HL-60 (cell line): ENCODE measurements around the gene SYVN1. TPM values are rescaled to one million over a fixed set of nuclear protein-coding genes. Genes with fewer than 3 reads are reported as not detected.

Source experiments
- DNase-seq, 2 experiments: peaks; one replicate each; pipeline ENCODE4 v3.0.0-alpha.2; 2010 to 2020; ENCODE audit warnings: low read depth in 1 of 2, low spot score in 1 of 2
- H3K27ac ChIP-seq: fragments of 250-450 bp; sonication (Bioruptor Pico); replicated peaks from 2 replicates; pipeline ENCODE4 v1.5.1; 2020; ENCODE audit warnings: mild to moderate bottlenecking, moderate library complexity
- H3K27me3 ChIP-seq: fragments of 250-450 bp; sonication (Bioruptor Pico); 2 replicates; pipeline ENCODE4 v1.5.1; 2021; ENCODE audit warnings: mild to moderate bottlenecking, moderate library complexity; ENCODE audit not compliant: insufficient read depth, poor library complexity, severe bottlenecking
- H3K4me3 ChIP-seq: replicated peaks from 2 replicates; pipeline ENCODE4 v1.5.1; 2011; ENCODE audit warnings: mild to moderate bottlenecking, control low read depth, low read length; ENCODE audit not compliant: insufficient read depth
- GABPA ChIP-seq: IDR thresholded peaks from 2 replicates; pipeline ENCODE4 v1.6.1; 2012; ENCODE audit warnings: low read depth
- POLR2AphosphoS5 ChIP-seq: IDR thresholded peaks from 2 replicates; pipeline ENCODE4 v1.6.1; 2012; ENCODE audit warnings: low read depth
- SPI1 ChIP-seq: IDR thresholded peaks from 2 replicates; pipeline ENCODE4 v1.6.1; 2012; ENCODE audit warnings: low read depth, mild to moderate bottlenecking, borderline replicate concordance
- microRNA-seq: library from miRNA; unstranded; fragments of <30 nt; microRNA quantifications from one replicate; pipeline ENCODE4, GENCODE V29; 2018
- TF ChIP-seq, protein P1 (sequence below): IDR thresholded peaks from one replicate; pipeline ENCODE4 v1.5.1; 2011; ENCODE audit warnings: low read length, control low read depth, inconsistent platforms; ENCODE audit not compliant: insufficient read depth
- TF ChIP-seq, protein P2 (sequence below): IDR thresholded peaks from 2 replicates; pipeline ENCODE4 v1.6.1; 2012; ENCODE audit warnings: low read depth; ENCODE audit not compliant: insufficient replicate concordance

SYVN1 gene

DNA sequence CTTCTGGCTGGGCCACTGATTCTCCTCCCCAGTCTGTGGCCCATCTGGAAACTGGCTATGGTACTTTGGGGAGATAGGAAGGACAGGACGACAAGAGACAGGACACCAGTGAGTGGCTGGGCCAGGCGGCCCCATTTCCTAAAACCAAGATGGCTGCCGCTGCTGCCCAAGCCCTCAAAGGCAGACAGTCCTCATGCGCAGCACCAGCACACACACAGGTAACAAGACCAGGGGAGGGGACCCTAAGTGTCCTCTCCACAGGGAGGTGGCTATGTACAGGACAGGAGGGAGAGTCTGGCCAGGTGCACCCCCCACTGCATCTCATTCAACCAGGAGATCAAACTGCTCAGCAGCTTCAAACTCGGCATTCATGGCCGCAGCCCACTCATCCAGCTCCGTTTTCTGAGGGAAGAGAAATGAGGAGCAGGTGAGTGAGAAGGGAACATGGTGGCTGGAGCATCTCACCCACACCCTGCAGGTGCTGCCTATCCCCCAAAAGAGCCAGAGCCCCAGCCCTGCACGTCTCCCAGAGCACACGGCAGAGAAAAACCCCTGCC is 55.5 kb downstream of the SYVN1 start:
- no peak overlapping the region for H3K4me3 ChIP-seq
- H3K27me3 ChIP-seq, result no peaks in the 10 kb centered on the region
- no peak for DNase-seq
- H3K27ac ChIP-seq, result no peak overlapping the region
- TF ChIP-seq, protein P1, sequence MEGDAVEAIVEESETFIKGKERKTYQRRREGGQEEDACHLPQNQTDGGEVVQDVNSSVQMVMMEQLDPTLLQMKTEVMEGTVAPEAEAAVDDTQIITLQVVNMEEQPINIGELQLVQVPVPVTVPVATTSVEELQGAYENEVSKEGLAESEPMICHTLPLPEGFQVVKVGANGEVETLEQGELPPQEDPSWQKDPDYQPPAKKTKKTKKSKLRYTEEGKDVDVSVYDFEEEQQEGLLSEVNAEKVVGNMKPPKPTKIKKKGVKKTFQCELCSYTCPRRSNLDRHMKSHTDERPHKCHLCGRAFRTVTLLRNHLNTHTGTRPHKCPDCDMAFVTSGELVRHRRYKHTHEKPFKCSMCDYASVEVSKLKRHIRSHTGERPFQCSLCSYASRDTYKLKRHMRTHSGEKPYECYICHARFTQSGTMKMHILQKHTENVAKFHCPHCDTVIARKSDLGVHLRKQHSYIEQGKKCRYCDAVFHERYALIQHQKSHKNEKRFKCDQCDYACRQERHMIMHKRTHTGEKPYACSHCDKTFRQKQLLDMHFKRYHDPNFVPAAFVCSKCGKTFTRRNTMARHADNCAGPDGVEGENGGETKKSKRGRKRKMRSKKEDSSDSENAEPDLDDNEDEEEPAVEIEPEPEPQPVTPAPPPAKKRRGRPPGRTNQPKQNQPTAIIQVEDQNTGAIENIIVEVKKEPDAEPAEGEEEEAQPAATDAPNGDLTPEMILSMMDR, result no peak
- TF ChIP-seq, protein P2, sequence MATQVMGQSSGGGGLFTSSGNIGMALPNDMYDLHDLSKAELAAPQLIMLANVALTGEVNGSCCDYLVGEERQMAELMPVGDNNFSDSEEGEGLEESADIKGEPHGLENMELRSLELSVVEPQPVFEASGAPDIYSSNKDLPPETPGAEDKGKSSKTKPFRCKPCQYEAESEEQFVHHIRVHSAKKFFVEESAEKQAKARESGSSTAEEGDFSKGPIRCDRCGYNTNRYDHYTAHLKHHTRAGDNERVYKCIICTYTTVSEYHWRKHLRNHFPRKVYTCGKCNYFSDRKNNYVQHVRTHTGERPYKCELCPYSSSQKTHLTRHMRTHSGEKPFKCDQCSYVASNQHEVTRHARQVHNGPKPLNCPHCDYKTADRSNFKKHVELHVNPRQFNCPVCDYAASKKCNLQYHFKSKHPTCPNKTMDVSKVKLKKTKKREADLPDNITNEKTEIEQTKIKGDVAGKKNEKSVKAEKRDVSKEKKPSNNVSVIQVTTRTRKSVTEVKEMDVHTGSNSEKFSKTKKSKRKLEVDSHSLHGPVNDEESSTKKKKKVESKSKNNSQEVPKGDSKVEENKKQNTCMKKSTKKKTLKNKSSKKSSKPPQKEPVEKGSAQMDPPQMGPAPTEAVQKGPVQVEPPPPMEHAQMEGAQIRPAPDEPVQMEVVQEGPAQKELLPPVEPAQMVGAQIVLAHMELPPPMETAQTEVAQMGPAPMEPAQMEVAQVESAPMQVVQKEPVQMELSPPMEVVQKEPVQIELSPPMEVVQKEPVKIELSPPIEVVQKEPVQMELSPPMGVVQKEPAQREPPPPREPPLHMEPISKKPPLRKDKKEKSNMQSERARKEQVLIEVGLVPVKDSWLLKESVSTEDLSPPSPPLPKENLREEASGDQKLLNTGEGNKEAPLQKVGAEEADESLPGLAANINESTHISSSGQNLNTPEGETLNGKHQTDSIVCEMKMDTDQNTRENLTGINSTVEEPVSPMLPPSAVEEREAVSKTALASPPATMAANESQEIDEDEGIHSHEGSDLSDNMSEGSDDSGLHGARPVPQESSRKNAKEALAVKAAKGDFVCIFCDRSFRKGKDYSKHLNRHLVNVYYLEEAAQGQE, result no peak
- TF ChIP-seq GABPA (no peak), POLR2AphosphoS5 (no peak), SPI1 (no peak)

DNA sequence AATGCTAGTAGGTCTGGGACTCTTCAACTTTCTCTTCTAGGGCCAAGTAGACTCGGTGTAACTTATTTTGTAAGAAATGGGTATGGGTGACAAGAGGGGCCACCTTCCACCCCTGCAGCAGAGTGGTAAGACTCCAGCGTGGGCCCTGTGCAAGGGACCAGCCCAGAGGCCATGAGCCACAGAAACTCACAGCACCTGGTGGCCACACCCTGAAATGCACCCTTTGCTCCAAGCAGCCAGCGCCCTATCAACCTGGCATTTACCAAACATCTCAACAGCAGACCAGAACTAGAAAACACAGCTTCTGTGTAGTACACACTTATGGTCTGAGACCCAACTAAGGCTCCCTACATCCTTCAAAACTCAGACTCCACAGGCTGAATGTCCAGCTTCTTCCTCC is 56.2 kb downstream of the SYVN1 start:
- Histone ChIP-seq H3K27ac (no peak overlapping the region), H3K27me3 (no peaks in the 10 kb centered on the region), H3K4me3 (no peak overlapping the region)
- peak; percentile 46 to 59 for DNase-seq
- TF ChIP-seq, protein P1, result peak; percentile 82
- TF ChIP-seq, protein P2, result no peak

DNA sequence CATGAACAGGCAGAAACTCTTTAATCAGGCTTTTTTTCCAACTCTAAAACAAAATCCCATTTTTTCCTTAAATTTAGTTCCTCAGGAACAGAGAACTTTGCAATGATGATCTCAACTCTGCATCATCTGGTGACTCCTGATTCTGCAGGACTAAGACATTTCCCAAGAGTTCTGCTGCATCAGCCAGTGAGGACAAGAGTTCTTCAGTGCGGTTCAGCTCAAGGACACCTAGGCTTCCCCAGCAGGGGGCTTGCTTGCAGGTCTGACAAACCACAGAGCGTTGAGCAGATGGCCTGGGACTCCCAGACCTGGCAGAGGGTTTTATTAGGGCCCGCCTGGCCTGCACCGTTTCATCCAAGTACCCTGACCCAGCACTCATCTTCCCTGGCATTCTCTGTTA is 56.9 kb downstream of the SYVN1 start:
- TF ChIP-seq, protein P1, result no peak
- TF ChIP-seq SPI1 (no peak), GABPA (no peak), POLR2AphosphoS5 (no peak)
- TF ChIP-seq, protein P2, result no peak
- H3K27ac ChIP-seq, result no peak overlapping the region
- DNase-seq, result no peak
- no peak overlapping the region for H3K4me3 ChIP-seq
- no peaks in the 10 kb centered on the region for H3K27me3 ChIP-seq

Small RNA genes lying within 50 kb of the gene (microRNA-seq; reads per million reads assigned to microRNA genes)
- not detected for gene MIR6751
